Neural progenitor cell (in vitro differentiated cells): ENCODE measurements around the gene TBC1D19.

ENCODE experiments used
- EZH2 ChIP-seq: fragments of 200-600 bp; sonication (generic); IDR thresholded peaks from 2 replicates; pipeline ENCODE4 v1.6.1; 2017; ENCODE audit warnings: antibody characterized with exemption, mild to moderate bottlenecking, moderate library complexity
- EZH2phosphoT487 ChIP-seq: fragments of 200-600 bp; sonication (generic); IDR thresholded peaks from 2 replicates; pipeline ENCODE4 v1.6.1; 2017; ENCODE audit warnings: antibody characterized with exemption
- TF ChIP-seq, protein P1 (sequence below): fragments of 200-600 bp; sonication (generic); IDR thresholded peaks from 2 replicates; pipeline ENCODE4 v1.5.1; 2017; ENCODE audit warnings: antibody characterized with exemption, mild to moderate bottlenecking

DNA sequence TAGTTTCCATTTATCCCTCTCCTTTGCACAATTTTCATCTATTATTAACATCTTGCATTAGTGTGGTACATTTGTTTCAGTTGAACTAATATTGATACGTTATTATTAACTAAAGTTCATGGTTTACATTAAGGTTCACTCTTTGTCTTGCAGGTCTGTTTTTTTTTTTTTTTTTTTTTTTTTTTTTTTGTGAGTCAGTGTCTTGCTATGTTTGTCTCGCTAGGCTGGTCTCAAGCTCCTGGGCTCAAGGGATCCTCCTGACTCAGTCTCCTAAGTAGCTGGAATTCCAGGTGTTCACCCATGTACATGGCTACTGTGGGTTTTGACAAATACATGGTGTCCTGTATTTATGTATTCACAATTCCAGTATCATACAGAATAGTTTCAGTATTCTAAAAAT, 6.8 kb downstream of the TBC1D19 start:
- TF ChIP-seq, protein P1, sequence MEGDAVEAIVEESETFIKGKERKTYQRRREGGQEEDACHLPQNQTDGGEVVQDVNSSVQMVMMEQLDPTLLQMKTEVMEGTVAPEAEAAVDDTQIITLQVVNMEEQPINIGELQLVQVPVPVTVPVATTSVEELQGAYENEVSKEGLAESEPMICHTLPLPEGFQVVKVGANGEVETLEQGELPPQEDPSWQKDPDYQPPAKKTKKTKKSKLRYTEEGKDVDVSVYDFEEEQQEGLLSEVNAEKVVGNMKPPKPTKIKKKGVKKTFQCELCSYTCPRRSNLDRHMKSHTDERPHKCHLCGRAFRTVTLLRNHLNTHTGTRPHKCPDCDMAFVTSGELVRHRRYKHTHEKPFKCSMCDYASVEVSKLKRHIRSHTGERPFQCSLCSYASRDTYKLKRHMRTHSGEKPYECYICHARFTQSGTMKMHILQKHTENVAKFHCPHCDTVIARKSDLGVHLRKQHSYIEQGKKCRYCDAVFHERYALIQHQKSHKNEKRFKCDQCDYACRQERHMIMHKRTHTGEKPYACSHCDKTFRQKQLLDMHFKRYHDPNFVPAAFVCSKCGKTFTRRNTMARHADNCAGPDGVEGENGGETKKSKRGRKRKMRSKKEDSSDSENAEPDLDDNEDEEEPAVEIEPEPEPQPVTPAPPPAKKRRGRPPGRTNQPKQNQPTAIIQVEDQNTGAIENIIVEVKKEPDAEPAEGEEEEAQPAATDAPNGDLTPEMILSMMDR, result no peak
- TF ChIP-seq EZH2 (no peak), EZH2phosphoT487 (no peak)
